Hematopoietic multipotent progenitor cell treated with erythropoietin and hydrocortisone succinate and interleukin-3 and kit ligand, for 17 days (in vitro differentiated cells): ENCODE data around the gene EDC4.

ENCODE experiments used
- DNase-seq: peaks from one replicate; pipeline ENCODE4 v3.0.0-alpha.2; 2015; ENCODE audit warnings: low spot score

The EDC4 gene

GRCh38 chr16:67878232-67878631 lies 5.4 kb downstream of the EDC4 start:
- no peak for DNase-seq

- no peak for DNase-seq
Observed at GRCh38 chr16:67878846-67879245, 6.0 kb downstream of the EDC4 start.

GRCh38 chr16:67879462-67879861 lies 6.6 kb downstream of the EDC4 start:
- no peak for DNase-seq

GRCh38 chr16:67879936-67880335 lies 7.1 kb downstream of the EDC4 start:
- no peak for DNase-seq

- no peak for DNase-seq
Observed at GRCh38 chr16:67880584-67880983, 7.7 kb downstream of the EDC4 start.

- DNase-seq: no peak
Observed at GRCh38 chr16:67881621-67882161, 8.8 kb downstream of the EDC4 start.

- no peak for DNase-seq
Observed at GRCh38 chr16:67882374-67883145, 9.7 kb downstream of the EDC4 start.

GRCh38 chr16:67883146-67883871 lies 10.5 kb downstream of the EDC4 start:
- DNase-seq: no peak

- peak; percentile 72 for DNase-seq
Observed at GRCh38 chr16:67883872-67884261, 11.0 kb downstream of the EDC4 start.

- DNase-seq: no peak
Observed at GRCh38 chr16:67884684-67885083, 11.8 kb downstream of the EDC4 start, which contains the start of gene NRN1L. TSS of gene NRN1L (plus strand) at chr16:67884885. CDS start at chr16:67884904, 19 bp downstream.

GRCh38 chr16:67885545-67885944 lies 12.7 kb downstream of the EDC4 start:
- no peak for DNase-seq

- no peak for DNase-seq
Observed at GRCh38 chr16:67885976-67886375, 13.1 kb downstream of the EDC4 start.

- DNase-seq: no peak
Observed at GRCh38 chr16:67886387-67886786, 13.5 kb downstream of the EDC4 start.

GRCh38 chr16:67888331-67888730 lies 15.5 kb downstream of the EDC4 start:
- no peak for DNase-seq

GRCh38 chr16:67892375-67892774 lies 19.5 kb downstream of the EDC4 start:
- no peak for DNase-seq

- DNase-seq: peak; percentile 94
Observed at GRCh38 chr16:67892899-67893742, 20.3 kb downstream of the EDC4 start, which contains the start of gene PSKH1. TSS of gene PSKH1 (plus strand) at chr16:67893254. CDS start at chr16:67908750, 15,496 bp downstream.

- no peak for DNase-seq
Observed at GRCh38 chr16:67893743-67894399, 21.0 kb downstream of the EDC4 start.

- no peak for DNase-seq
Observed at GRCh38 chr16:67897231-67897630, 24.4 kb downstream of the EDC4 start.

GRCh38 chr16:67901734-67902133 lies 28.9 kb downstream of the EDC4 start:
- DNase-seq: no peak

GRCh38 chr16:67902831-67903230 lies 30.0 kb downstream of the EDC4 start:
- no peak for DNase-seq

- no peak for DNase-seq
Observed at GRCh38 chr16:67907397-67908180, 34.7 kb downstream of the EDC4 start.
